Chondrocyte (in vitro differentiated cells): ENCODE data around the gene CLTRN. TPM values are rescaled to one million over a fixed set of nuclear protein-coding genes. Genes with fewer than 3 reads are reported as not detected.

Experiments used
- DNase-seq: peaks from one replicate; pipeline ENCODE4 v3.0.0; 2021; ENCODE audit warnings: mixed read lengths, low spot score
- H3K27ac Mint-ChIP-seq: one replicate; pipeline ENCODE4 v1.8.0; 2021; ENCODE audit warnings: mild to moderate bottlenecking, moderate library complexity, mixed read lengths; ENCODE audit not compliant: unreplicated experiment
- H3K27me3 Mint-ChIP-seq: 2 replicates; pipeline ENCODE4 v1.8.0; 2021; ENCODE audit warnings: low read depth, mixed read lengths
- H3K36me3 Mint-ChIP-seq: 2 replicates; pipeline ENCODE4 v1.8.0; 2021; ENCODE audit warnings: low read depth, mixed read lengths
- H3K4me1 Mint-ChIP-seq: 2 replicates; pipeline ENCODE4 v1.8.0; 2021; ENCODE audit warnings: low read depth, mild to moderate bottlenecking, mixed read lengths
- H3K4me3 Mint-ChIP-seq: one replicate; pipeline ENCODE4 v1.8.0; 2021; ENCODE audit warnings: mild to moderate bottlenecking, moderate library complexity, mixed read lengths; ENCODE audit not compliant: unreplicated experiment
- H3K9me3 Mint-ChIP-seq: 2 replicates; pipeline ENCODE4 v1.8.0; 2021; ENCODE audit warnings: low read depth, mixed read lengths
- total RNA-seq: library from RNA; stranded (reverse); gene quantifications from 3 replicates; pipeline ENCODE4 v1.2.1, GENCODE V29; 2021
- TF ChIP-seq, protein P1 (sequence below): fragments of 200-600 bp; sonication (generic); IDR thresholded peaks from 2 replicates; pipeline ENCODE4 v1.5.0; 2021; ENCODE audit warnings: antibody characterized with exemption, mild to moderate bottlenecking, moderate library complexity

The CLTRN gene
- total RNA-seq, 1 donor from 2014 or later, result 0.20 TPM

- Mint-ChIP-seq H3K4me3 (no peak overlapping the region), H3K36me3 (no peaks in the 10 kb centered on the region), H3K9me3 (no peaks in the 10 kb centered on the region), H3K27ac (no peak overlapping the region), H3K27me3 (peaks cover 20% of the 10 kb centered on the region), H3K4me1 (no peaks in the 10 kb centered on the region)
- TF ChIP-seq, protein P1, sequence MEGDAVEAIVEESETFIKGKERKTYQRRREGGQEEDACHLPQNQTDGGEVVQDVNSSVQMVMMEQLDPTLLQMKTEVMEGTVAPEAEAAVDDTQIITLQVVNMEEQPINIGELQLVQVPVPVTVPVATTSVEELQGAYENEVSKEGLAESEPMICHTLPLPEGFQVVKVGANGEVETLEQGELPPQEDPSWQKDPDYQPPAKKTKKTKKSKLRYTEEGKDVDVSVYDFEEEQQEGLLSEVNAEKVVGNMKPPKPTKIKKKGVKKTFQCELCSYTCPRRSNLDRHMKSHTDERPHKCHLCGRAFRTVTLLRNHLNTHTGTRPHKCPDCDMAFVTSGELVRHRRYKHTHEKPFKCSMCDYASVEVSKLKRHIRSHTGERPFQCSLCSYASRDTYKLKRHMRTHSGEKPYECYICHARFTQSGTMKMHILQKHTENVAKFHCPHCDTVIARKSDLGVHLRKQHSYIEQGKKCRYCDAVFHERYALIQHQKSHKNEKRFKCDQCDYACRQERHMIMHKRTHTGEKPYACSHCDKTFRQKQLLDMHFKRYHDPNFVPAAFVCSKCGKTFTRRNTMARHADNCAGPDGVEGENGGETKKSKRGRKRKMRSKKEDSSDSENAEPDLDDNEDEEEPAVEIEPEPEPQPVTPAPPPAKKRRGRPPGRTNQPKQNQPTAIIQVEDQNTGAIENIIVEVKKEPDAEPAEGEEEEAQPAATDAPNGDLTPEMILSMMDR, result no peak
- DNase-seq, result no peak
Observed at GRCh38 chrX:15631637-15632036, 33.0 kb downstream of the CLTRN start.

GRCh38 chrX:15623054-15623453 lies 41.6 kb downstream of the CLTRN start:
- no peaks in the 10 kb centered on the region for H3K9me3 Mint-ChIP-seq
- H3K4me1 Mint-ChIP-seq, result no peaks in the 10 kb centered on the region
- H3K36me3 Mint-ChIP-seq, result no peaks in the 10 kb centered on the region
- H3K27ac Mint-ChIP-seq, result no peak overlapping the region
- H3K4me3 Mint-ChIP-seq, result no peak overlapping the region
- DNase-seq, result no peak
- TF ChIP-seq, protein P1, result no peak
- H3K27me3 Mint-ChIP-seq, result peaks cover 5% of the 10 kb centered on the region

DNA sequence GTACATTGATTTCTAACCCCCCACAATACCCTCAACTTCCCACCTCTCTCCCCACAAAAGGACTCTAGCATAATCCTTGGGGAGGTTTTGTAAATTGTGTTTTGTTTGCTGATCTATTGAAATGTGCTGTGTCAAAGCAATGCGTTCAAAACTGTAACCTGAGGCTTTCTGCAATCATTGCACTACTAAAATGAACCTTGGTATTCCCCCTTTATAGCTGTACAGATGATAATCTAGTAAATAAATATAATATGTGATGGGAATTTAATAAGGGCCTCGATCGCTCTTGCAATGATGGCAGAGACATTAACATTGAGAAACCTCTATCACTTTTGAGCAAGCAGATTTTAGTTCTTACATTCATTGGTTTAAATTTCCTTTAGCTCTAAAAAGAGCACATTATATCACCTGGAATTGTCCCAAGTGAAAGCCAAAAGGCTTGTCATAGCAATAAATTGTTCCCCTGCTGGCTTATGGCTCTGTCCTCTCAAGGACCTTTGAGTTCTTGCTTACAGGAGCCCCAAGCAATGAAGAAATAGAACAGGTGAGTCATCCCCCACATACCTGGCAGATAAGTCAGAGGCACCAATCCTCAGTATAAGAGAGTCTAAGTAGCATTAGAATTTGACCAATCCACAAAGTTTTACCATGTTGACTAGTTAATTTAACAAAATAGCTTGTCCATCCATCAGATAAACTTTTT lies 45.4 kb downstream of the CLTRN start:
- TF ChIP-seq, protein P1, result no peak
- no peaks in the 10 kb centered on the region for H3K4me1 Mint-ChIP-seq
- no peak overlapping the region for H3K27ac Mint-ChIP-seq
- DNase-seq, result no peak
- H3K27me3 Mint-ChIP-seq, result peaks cover 11% of the 10 kb centered on the region
- no peak overlapping the region for H3K4me3 Mint-ChIP-seq
- no peaks in the 10 kb centered on the region for H3K9me3 Mint-ChIP-seq
- no peaks in the 10 kb centered on the region for H3K36me3 Mint-ChIP-seq

DNA sequence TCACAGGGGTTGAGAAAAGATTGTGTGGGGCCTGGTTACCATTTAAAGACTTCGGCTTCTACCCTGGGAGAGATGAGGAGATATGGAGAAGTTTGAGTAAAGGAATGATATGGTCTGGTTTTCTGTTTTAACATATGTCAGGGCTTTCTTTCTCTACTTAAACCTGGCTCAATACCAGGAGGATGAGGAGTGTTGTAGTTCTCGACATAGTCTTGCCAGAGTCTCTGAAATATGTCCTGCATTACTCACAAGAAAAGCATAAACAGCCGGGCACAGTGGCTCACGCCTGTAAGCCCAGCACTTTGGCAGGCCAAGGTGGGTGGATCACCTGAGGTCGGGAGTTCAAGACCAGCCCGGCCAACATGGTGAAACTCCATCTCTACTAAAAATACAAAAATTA lies 47.5 kb downstream of the CLTRN start:
- Mint-ChIP-seq H3K9me3 (no peaks in the 10 kb centered on the region), H3K36me3 (no peaks in the 10 kb centered on the region), H3K4me1 (no peaks in the 10 kb centered on the region), H3K4me3 (no peak overlapping the region), H3K27ac (no peak overlapping the region), H3K27me3 (peaks cover 11% of the 10 kb centered on the region)
- TF ChIP-seq, protein P1, result no peak
- no peak for DNase-seq

- TF ChIP-seq, protein P1, result no peak
- H3K27ac Mint-ChIP-seq, result no peak overlapping the region
- no peaks in the 10 kb centered on the region for H3K9me3 Mint-ChIP-seq
- H3K4me1 Mint-ChIP-seq, result no peaks in the 10 kb centered on the region
- no peak overlapping the region for H3K4me3 Mint-ChIP-seq
- H3K36me3 Mint-ChIP-seq, result no peaks in the 10 kb centered on the region
- peaks cover 11% of the 10 kb centered on the region for H3K27me3 Mint-ChIP-seq
- no peak for DNase-seq
Observed at GRCh38 chrX:15616531-15616930, 48.1 kb downstream of the CLTRN start.
